Measurements from ENCODE around the gene STXBP5L.
"Not testable (repeated sequence)": the region's sequence is repeated elsewhere in the genome, so short reads cannot be mapped to it uniquely, and the experiment has no call there.

The STXBP5L gene

GRCh38 chr3:121153851-121154250 lies 245.8 kb downstream of the STXBP5L start:
- Histone ChIP-seq H3K4me3 (no peak overlapping the region), H3K4me1 (peaks cover 0 to 23% (median 4%) of the 10 kb centered on the region in 10 experiments; a peak in 11 of 20 replicates), H3K9me3 (replicated peaks in 1 of 11) (no peaks in the 10 kb centered on the region), H3K9ac (no peak overlapping the region), H3K27me3 (no peaks in the 10 kb centered on the region), H3K4me2 (no peak overlapping the region), H3K36me3 (no peaks in the 10 kb centered on the region), H4K20me1 (no peaks in the 10 kb centered on the region), H3K27ac (no peak overlapping the region)
- no peak for TF ChIP-seq Cebpa-rat (IDR thresholded peaks at IDR 0.05)

- Histone ChIP-seq H3K27ac (no peak overlapping the region), H3K36me3 (no peaks in the 10 kb centered on the region), H3K9ac (no peak overlapping the region), H3K4me2 (no peak overlapping the region), H4K20me1 (no peaks in the 10 kb centered on the region), H3K9me3 (replicated peaks in 1 of 11) (no peaks in the 10 kb centered on the region), H3K4me3 (no peak overlapping the region), H3K4me1 (peaks cover 0 to 21% (median 3%) of the 10 kb centered on the region in 10 experiments; a peak in 11 of 20 replicates), H3K27me3 (no peaks in the 10 kb centered on the region)
- no peak for TF ChIP-seq Cebpa-rat (IDR thresholded peaks at IDR 0.05)
Observed at GRCh38 chr3:121155028-121155427, 247.0 kb downstream of the STXBP5L start.

GRCh38 chr3:121165397-121165837 lies 257.4 kb downstream of the STXBP5L start:
- Histone ChIP-seq H3K27me3 (no peaks in the 10 kb centered on the region), H3K36me3 (peaks cover 0 to 8% (median 4%) of the 10 kb centered on the region in 11 experiments; a peak in 4 of 22 replicates), H3K4me1 (peaks cover 0 to 3% (median 0%) of the 10 kb centered on the region in 10 experiments; a peak in 1 of 20 replicates), H3K9me3 (replicated peaks in 1 of 11) (no peaks in the 10 kb centered on the region; a peak in 1 of 22 replicates), H3K4me3 (no peak overlapping the region), H3K27ac (no peak overlapping the region), H3K4me2 (no peak overlapping the region), H3K9ac (no peak overlapping the region), H4K20me1 (no peaks in the 10 kb centered on the region)
- no peak for TF ChIP-seq Cebpa-rat (IDR thresholded peaks at IDR 0.05)

GRCh38 chr3:121167374-121168139 lies 259.6 kb downstream of the STXBP5L start:
- Histone ChIP-seq H3K4me2 (peak overlapping the region in 1 of 11 experiments; percentile 8; a peak in 1 of 22 replicates), H3K4me1 (peaks cover 0 to 3% (median 0%) of the 10 kb centered on the region in 10 experiments; a peak in 1 of 20 replicates), H3K9ac (no peak overlapping the region), H3K4me3 (no peak overlapping the region), H3K36me3 (peaks cover 0 to 8% (median 4%) of the 10 kb centered on the region in 11 experiments; a peak in 4 of 22 replicates), H3K27me3 (no peaks in the 10 kb centered on the region), H3K27ac (no peak overlapping the region), H4K20me1 (no peaks in the 10 kb centered on the region), H3K9me3 (replicated peaks in 1 of 11) (peaks cover 0 to 10% (median 6%) of the 10 kb centered on the region in 11 experiments; a peak in 5 of 22 replicates)
- TF ChIP-seq Cebpa-rat (IDR thresholded peaks at IDR 0.05) = no peak

DNA sequence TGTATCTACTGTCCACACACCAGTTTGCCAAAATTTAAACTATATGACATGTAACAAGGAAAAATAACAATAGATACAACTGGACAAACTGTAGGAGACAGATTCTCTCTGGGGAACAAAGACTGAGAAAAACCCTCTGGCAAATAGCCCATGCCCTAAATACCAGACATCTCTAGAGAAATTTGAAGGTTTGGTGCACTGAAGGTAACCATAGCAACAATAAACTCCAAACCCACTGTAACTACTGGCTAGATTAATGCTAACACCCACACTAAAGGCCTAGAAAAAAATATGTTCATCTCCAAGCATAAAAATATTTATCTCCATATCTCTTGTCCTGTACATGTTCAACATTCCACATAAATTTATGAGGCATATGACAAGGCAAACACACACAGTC lies 267.1 kb downstream of the STXBP5L start:
- H3K9me3 ChIP-seq (replicated peaks in 1 of 11) = peaks cover 6 to 26% (median 22%) of the 10 kb centered on the region in 11 experiments; a peak in 21 of 22 replicates
- H3K36me3 ChIP-seq = no peaks in the 10 kb centered on the region; a peak in 1 of 22 replicates
- no peaks in the 10 kb centered on the region for H4K20me1 ChIP-seq
- H3K4me1 ChIP-seq = peaks cover 0 to 8% (median 0%) of the 10 kb centered on the region in 10 experiments; a peak in 2 of 20 replicates
- no peak overlapping the region for H3K9ac ChIP-seq
- no peak overlapping the region for H3K27ac ChIP-seq
- H3K4me3 ChIP-seq = no peak overlapping the region
- H3K27me3 ChIP-seq = no peaks in the 10 kb centered on the region
- H3K4me2 ChIP-seq = peak overlapping the region in 1 of 11 experiments; percentile 1; a peak in 1 of 22 replicates
- TF ChIP-seq Cebpa-rat (IDR thresholded peaks at IDR 0.05) = no peak

GRCh38 chr3:121190626-121191025 lies 282.6 kb downstream of the STXBP5L start:
- H3K9ac ChIP-seq, H3K4me2 ChIP-seq, H3K27me3 ChIP-seq, H4K20me1 ChIP-seq, H3K36me3 ChIP-seq, H3K27ac ChIP-seq, H3K4me3 ChIP-seq, H3K4me1 ChIP-seq: not testable (repeated sequence)
- peaks cover 31 to 45% (median 37%) of the 10 kb centered on the region in 11 experiments for H3K9me3 ChIP-seq (replicated peaks in 1 of 11)

DNA sequence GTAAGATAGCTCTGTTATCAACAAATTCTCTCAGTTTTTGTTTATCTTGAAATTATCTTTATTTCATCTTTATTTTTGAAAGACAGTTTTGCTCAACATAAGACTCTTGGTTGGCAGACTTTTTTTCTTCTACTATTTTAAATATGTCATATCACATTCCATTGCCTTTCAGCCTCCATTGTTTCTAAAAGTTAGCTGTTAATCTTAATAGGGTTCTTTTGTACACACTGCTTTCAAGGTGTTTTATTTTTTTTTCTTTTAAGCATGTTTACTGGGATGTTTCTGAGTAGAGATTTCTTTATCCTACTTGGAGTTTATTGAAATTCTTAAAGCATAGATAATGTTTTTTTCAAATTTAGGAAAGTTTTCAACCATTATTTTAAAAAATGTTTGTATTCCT lies 294.6 kb downstream of the STXBP5L start:
- peaks cover 0 to 19% (median 4%) of the 10 kb centered on the region in 11 experiments; a peak in 7 of 22 replicates for H3K9me3 ChIP-seq (replicated peaks in 1 of 11)
- no peaks in the 10 kb centered on the region for H4K20me1 ChIP-seq
- TF ChIP-seq Cebpa-rat (IDR thresholded peaks at IDR 0.05) = no peak
- no peaks in the 10 kb centered on the region for H3K36me3 ChIP-seq
- H3K4me2 ChIP-seq = no peak overlapping the region
- no peak overlapping the region for H3K27ac ChIP-seq
- H3K4me3 ChIP-seq = no peak overlapping the region
- no peaks in the 10 kb centered on the region for H3K4me1 ChIP-seq
- H3K27me3 ChIP-seq = no peaks in the 10 kb centered on the region
- no peak overlapping the region for H3K9ac ChIP-seq

DNA sequence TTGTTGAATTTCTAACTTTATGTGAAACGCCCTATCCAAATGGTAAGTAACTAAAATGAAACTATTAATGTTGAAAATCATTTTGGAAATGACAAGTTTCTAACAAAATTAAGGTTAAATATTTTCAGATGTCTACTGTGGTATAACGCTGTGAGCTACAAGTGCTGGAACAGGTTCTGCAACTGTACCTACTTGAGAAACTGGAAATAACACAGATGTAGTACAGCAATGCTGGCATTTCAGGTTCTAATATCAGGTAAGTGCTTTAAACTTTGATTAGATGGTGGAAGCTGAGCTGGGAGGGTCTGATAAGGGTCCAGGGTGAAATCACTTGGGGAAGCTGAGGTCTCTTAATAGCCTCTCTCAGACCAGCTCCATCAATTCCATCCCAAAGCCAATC lies 315.1 kb downstream of the STXBP5L start:
- H3K9ac ChIP-seq = no peak overlapping the region
- H3K9me3 ChIP-seq (replicated peaks in 1 of 11) = no peaks in the 10 kb centered on the region
- no peaks in the 10 kb centered on the region; a peak in 1 of 22 replicates for H3K36me3 ChIP-seq
- H3K27me3 ChIP-seq = no peaks in the 10 kb centered on the region
- H4K20me1 ChIP-seq = no peaks in the 10 kb centered on the region; a peak in 1 of 22 replicates
- TF ChIP-seq Cebpa-rat (IDR thresholded peaks at IDR 0.05) = no peak
- no peak overlapping the region for H3K4me2 ChIP-seq
- no peaks in the 10 kb centered on the region for H3K4me1 ChIP-seq
- H3K4me3 ChIP-seq = no peak overlapping the region
- H3K27ac ChIP-seq = no peak overlapping the region

DNA sequence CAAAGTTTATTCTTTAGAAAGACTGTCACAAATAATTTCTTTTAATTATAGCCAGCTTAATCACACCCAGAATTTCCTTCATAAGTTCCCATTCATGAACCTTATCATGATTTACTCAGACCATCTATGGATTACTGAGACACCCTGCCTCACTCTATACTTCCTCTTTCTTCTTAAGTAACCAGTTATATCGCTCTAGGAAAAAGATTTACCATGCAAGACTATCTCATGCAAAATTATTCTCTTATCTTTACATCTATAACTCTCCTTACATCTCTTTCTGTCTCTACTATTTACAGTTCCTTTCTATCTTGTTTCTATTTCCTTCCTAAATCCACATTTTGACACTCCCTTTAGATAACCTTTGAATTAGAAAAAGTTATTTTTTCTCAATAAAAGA lies 321.0 kb downstream of the STXBP5L start:
- Histone ChIP-seq H3K9me3 (replicated peaks in 1 of 11) (no peaks in the 10 kb centered on the region), H3K27ac (no peak overlapping the region), H3K4me1 (no peaks in the 10 kb centered on the region), H3K36me3 (no peaks in the 10 kb centered on the region; a peak in 1 of 22 replicates), H3K27me3 (no peaks in the 10 kb centered on the region), H3K4me2 (no peak overlapping the region), H3K4me3 (no peak overlapping the region), H3K9ac (no peak overlapping the region), H4K20me1 (no peaks in the 10 kb centered on the region; a peak in 1 of 22 replicates)
- no peak for TF ChIP-seq Cebpa-rat (IDR thresholded peaks at IDR 0.05)

- not testable (repeated sequence) for H3K36me3 ChIP-seq; H3K9me3 ChIP-seq (replicated peaks in 1 of 11); H3K4me1 ChIP-seq; H3K4me2 ChIP-seq; H3K27me3 ChIP-seq; H3K27ac ChIP-seq; H3K4me3 ChIP-seq; H3K9ac ChIP-seq; H4K20me1 ChIP-seq
Observed at GRCh38 chr3:121230194-121230593, 322.2 kb downstream of the STXBP5L start.

Measured in BLaER1 treated with 17β-estradiol and CSF1 and Interleukin-3, amounts not matched to agents 10 nM and 100 nM (cell line).